Left ventricle myocardium inferior (tissue), 1 donor: ENCODE data around the gene TBL1X. TPM values are rescaled to one million over a fixed set of nuclear protein-coding genes. Genes with fewer than 3 reads are reported as not detected.

Experiments used
- DNase-seq: peaks from one replicate; pipeline ENCODE4 v3.0.0-alpha.2; 2020
- H3K27ac ChIP-seq: fragments of 200-600 bp; replicated peaks from 2 replicates; pipeline ENCODE4 v1.8.0; 2021
- H3K27me3 ChIP-seq: fragments of 200-600 bp; 2 replicates; pipeline ENCODE4 v1.8.0; 2021; ENCODE audit warnings: low read depth
- H3K36me3 ChIP-seq: fragments of 200-600 bp; 2 replicates; pipeline ENCODE4 v1.8.0; 2021
- H3K4me1 ChIP-seq: fragments of 200-600 bp; 2 replicates; pipeline ENCODE4 v1.8.0; 2021
- H3K4me3 ChIP-seq: fragments of 200-600 bp; 2 replicates; pipeline ENCODE4 v1.8.0; 2021; ENCODE audit warnings: mild to moderate bottlenecking, moderate library complexity
- H3K9me3 ChIP-seq: fragments of 200-600 bp; replicated peaks from 2 replicates; pipeline ENCODE4 v1.8.0; 2021
- intact Hi-C: fragments of 100-400 bp; cut with micrococcal nuclease; formaldehyde crosslinking; loops from one replicate; pipeline ENCODE4 v1.11.0; 2022
- total RNA-seq: library from RNA; stranded (reverse); fragmentation: NEBNext Ultra II Directional; extraction: Animal tissue kit (Norgen Biotek cat#: 25700); gene quantifications from one replicate; pipeline ENCODE4 v1.2.1, GENCODE V29; 2021
- TF ChIP-seq, protein P1 (sequence below): fragments of 200-600 bp; IDR thresholded peaks from 2 replicates; pipeline ENCODE4 v1.8.0; 2021; ENCODE audit warnings: antibody characterized with exemption, mild to moderate bottlenecking, borderline replicate concordance
- donor health status: DM: no; HTN: yes; CAD: no; lungs with severe emphysema.

The TBL1X gene
- total RNA-seq, 1 donor from 2014 or later = 9.4 TPM

DNA sequence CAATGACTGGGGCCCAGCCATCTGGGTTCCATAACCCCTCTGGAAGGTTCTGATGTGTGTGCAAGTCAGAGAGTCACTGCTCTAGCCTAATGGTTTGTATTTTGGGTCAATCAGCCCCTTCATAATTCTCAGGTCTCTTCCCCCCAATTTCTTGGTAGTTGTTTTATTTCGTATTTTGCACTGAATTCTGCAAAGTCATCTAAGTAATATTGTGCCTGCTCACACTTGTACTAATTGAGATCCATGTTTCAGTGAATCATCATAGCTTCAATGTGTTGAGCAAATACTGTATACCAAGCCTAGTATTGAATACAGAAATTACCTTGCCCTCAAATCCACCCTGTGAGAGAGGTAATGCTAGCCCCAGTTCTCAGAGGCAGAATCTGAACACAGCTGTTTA, 28.0 kb upstream of the TBL1X start:
- no peak for DNase-seq
- no peaks in the 10 kb centered on the region for H3K36me3 ChIP-seq
- no peak overlapping the region for H3K4me3 ChIP-seq
- intact Hi-C loops = no loop called here
- H3K4me1 ChIP-seq = no peaks in the 10 kb centered on the region
- H3K27me3 ChIP-seq = no peaks in the 10 kb centered on the region
- H3K27ac ChIP-seq = no peak overlapping the region
- TF ChIP-seq, protein P1, sequence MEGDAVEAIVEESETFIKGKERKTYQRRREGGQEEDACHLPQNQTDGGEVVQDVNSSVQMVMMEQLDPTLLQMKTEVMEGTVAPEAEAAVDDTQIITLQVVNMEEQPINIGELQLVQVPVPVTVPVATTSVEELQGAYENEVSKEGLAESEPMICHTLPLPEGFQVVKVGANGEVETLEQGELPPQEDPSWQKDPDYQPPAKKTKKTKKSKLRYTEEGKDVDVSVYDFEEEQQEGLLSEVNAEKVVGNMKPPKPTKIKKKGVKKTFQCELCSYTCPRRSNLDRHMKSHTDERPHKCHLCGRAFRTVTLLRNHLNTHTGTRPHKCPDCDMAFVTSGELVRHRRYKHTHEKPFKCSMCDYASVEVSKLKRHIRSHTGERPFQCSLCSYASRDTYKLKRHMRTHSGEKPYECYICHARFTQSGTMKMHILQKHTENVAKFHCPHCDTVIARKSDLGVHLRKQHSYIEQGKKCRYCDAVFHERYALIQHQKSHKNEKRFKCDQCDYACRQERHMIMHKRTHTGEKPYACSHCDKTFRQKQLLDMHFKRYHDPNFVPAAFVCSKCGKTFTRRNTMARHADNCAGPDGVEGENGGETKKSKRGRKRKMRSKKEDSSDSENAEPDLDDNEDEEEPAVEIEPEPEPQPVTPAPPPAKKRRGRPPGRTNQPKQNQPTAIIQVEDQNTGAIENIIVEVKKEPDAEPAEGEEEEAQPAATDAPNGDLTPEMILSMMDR = no peak
- no peaks in the 10 kb centered on the region for H3K9me3 ChIP-seq

DNA sequence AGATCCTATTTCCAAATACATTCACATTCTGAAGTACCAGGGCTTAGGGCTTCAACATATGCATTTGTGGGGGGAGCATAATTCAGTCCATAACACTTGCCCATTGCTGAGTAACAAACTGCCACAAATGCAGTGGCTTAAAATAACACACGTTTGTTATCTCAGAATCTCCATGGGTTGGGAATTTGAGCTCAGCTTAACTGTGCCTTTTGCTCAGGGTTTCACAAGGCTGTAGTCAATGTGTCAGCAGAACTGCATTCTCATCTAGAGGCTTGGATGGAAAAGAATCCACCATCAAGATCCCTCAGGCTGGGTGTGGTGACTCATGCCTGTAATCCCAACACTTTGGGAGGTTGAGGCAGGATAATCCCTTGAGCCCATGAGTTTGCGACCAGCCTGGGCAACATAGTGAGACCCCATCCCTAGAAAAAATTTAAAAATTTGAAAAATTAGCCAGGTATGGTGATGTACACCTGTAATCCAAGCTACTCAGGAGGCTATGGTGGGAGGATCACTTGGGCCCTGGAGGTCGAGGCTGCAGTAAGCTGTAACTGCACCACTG, 25.8 kb upstream of the TBL1X start:
- H3K4me1 ChIP-seq = no peaks in the 10 kb centered on the region
- H3K27ac ChIP-seq = no peak overlapping the region
- no peak for DNase-seq
- TF ChIP-seq, protein P1 = no peak
- intact Hi-C loops = no loop called here
- H3K9me3 ChIP-seq = no peaks in the 10 kb centered on the region
- no peaks in the 10 kb centered on the region for H3K27me3 ChIP-seq
- no peak overlapping the region for H3K4me3 ChIP-seq
- H3K36me3 ChIP-seq = no peaks in the 10 kb centered on the region

DNA sequence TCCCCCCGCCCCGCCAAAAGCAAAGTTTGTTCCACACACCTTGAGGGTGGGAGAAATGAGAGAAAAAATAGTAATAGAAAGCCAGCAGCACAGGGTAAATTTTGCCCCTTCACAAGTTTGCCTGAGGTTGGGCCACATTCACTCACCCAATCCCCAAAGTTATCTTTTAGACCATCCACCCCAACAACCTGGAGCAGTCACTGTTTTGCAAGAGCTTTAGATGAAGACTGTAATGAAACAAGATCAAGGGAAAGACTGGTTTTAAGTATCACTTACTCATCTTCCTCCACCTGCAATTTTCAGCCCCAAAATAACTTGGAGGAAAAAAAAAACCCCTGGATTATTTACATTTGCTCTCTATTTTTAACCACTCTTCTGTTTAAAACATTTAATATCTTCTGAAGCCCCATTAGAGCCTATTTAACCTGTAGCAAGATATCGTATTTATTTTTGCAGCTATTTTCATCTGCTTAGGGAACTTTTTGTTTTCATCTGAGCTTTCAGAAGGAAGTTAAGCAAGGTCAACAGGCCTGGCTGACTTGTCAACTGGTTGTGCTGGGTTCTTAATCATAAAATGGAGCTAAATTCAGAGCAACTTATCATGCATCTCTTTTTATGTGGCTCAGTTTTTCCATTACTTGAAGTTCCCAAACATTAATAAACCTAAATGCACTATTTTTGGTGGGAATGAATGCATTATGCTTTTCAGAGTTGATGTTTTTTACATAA, 24.6 kb upstream of the TBL1X start:
- H3K27me3 ChIP-seq = no peaks in the 10 kb centered on the region
- H3K27ac ChIP-seq = no peak overlapping the region
- no peaks in the 10 kb centered on the region for H3K9me3 ChIP-seq
- H3K36me3 ChIP-seq = no peaks in the 10 kb centered on the region
- TF ChIP-seq, protein P1 = no peak
- no peaks in the 10 kb centered on the region for H3K4me1 ChIP-seq
- intact Hi-C loops = no loop called here
- DNase-seq = no peak
- no peak overlapping the region for H3K4me3 ChIP-seq

DNA sequence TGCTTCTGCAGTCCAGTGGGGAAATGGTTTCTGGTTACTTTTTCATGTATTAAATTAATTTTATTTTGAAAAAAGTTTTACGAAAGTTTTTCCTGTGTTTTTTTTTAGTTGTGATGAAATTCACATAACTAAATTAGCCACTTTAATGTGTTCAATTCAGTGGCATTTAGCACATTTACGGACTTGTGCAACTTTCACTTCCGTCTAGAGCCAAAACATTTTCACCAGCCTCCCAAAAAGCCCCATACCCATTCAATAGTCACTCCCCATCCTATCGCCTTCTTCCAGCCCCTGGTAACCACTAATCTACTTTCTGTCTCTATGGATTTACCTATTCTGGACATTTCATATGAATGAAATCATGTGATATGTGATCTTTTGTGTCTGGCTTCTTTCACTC, 22.8 kb upstream of the TBL1X start:
- no peaks in the 10 kb centered on the region for H3K9me3 ChIP-seq
- no peaks in the 10 kb centered on the region for H3K36me3 ChIP-seq
- H3K27ac ChIP-seq = no peak overlapping the region
- TF ChIP-seq, protein P1 = no peak
- DNase-seq = no peak
- no peaks in the 10 kb centered on the region for H3K4me1 ChIP-seq
- H3K4me3 ChIP-seq = no peak overlapping the region
- intact Hi-C loops = no loop called here
- H3K27me3 ChIP-seq = no peaks in the 10 kb centered on the region

DNA sequence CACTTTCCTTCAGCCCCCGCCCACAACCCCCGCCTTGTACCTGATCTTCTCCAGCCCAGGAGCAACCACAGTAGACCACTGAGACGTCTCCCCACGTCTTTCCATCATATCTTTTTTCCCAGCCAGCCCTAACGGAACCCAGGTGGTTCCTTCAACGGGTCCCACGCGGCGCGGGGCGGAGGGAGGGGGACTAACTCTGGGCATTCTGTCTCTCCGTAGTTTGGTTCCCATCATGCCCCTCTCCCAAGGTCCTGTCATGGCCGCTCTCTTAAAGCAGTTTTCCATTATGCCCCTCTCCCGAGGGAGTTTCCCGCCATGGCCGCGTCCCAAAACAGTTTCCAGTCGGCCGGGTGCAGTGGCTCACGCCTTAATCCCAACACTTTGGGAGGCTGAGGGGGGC, 21.5 kb upstream of the TBL1X start:
- intact Hi-C loops = no loop called here
- TF ChIP-seq, protein P1 = no peak

More for the DNA sequence above, 21.5 kb upstream of the TBL1X start:
- Histone ChIP-seq H3K36me3 (no peaks in the 10 kb centered on the region), H3K4me1 (no peaks in the 10 kb centered on the region), H3K9me3 (no peaks in the 10 kb centered on the region), H3K27ac (no peak overlapping the region), H3K4me3 (no peak overlapping the region), H3K27me3 (no peaks in the 10 kb centered on the region)
- no peak for DNase-seq
